NB4 (cell line): ENCODE measurements around the gene GAST.
A peak's percentile ranks its signal among the peaks of the same experiment; 100 is the strongest.

Source experiments
- DNase-seq: peaks from one replicate; pipeline ENCODE4 v3.0.0; 2010; ENCODE audit warnings: low read depth
- H3K4me3 ChIP-seq: one replicate; pipeline ENCODE4 v1.5.1; 2011; ENCODE audit warnings: mild to moderate bottlenecking, low read depth, low read length, moderate library complexity
- MAX ChIP-seq: IDR thresholded peaks from 2 replicates; pipeline ENCODE4 v1.6.1; 2011; ENCODE audit warnings: low read depth, low read length
- MYC ChIP-seq: IDR thresholded peaks from 2 replicates; pipeline ENCODE4 v1.6.1; 2011; ENCODE audit warnings: low read depth, low read length
- POLR2A ChIP-seq: IDR thresholded peaks from 2 replicates; pipeline ENCODE4 v1.6.1; 2011; ENCODE audit warnings: mild to moderate bottlenecking; ENCODE audit not compliant: insufficient read length; ENCODE audit errors: extremely low read depth
- TF ChIP-seq, protein P1 (sequence below): IDR thresholded peaks from one replicate; pipeline ENCODE4 v1.5.1; 2012; ENCODE audit warnings: low read depth, low read length

GAST gene

GRCh38 chr17:41737680-41738023 lies 25.5 kb downstream of the GAST start:
- TF ChIP-seq MYC (no peak), MAX (no peak), POLR2A (no peak)
- TF ChIP-seq, protein P1, sequence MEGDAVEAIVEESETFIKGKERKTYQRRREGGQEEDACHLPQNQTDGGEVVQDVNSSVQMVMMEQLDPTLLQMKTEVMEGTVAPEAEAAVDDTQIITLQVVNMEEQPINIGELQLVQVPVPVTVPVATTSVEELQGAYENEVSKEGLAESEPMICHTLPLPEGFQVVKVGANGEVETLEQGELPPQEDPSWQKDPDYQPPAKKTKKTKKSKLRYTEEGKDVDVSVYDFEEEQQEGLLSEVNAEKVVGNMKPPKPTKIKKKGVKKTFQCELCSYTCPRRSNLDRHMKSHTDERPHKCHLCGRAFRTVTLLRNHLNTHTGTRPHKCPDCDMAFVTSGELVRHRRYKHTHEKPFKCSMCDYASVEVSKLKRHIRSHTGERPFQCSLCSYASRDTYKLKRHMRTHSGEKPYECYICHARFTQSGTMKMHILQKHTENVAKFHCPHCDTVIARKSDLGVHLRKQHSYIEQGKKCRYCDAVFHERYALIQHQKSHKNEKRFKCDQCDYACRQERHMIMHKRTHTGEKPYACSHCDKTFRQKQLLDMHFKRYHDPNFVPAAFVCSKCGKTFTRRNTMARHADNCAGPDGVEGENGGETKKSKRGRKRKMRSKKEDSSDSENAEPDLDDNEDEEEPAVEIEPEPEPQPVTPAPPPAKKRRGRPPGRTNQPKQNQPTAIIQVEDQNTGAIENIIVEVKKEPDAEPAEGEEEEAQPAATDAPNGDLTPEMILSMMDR, result no peak
- H3K4me3 ChIP-seq, result no peak overlapping the region
- DNase-seq, result peak; percentile 49

DNA sequence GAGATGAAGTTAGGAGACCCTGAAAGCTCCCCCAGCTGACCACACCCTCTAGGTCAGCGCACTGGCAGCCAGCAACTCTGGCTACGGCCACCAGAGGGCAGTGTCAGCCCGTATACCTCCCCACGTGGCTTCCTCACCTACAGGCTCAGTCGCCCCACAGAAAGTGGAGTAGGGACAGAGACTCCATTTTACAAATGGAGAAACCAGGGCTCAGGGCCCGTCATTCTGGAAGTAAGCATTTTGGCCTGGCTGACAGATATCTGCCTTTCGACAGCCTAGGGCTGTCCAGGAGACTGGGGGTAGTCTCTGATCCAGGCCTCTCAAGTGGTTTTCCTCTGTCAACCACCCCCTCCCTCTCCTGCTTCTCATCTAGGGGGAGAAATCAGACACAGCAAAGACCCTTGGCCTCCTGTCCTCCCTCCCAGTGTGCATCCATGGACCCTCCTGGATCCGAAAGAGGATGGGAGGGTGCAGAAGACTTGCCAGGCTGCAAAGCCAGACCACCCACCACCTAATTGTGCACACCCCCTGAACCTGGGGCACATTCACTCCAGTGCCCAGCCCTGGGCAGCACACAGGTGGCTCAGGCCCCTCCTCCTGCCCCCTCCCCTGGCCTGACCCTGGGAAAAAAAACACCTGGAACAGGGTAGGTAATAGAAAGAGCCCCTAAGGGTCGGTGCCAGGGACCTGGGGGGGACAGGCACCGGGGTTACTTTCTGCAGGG lies 26.1 kb downstream of the GAST start:
- peak; percentile 85 for DNase-seq
- H3K4me3 ChIP-seq, result no peak overlapping the region
- peak; percentile 97 for TF ChIP-seq MAX
- peak; percentile 99 for TF ChIP-seq MYC
- TF ChIP-seq, protein P1, result peak; percentile 91
- no peak for TF ChIP-seq POLR2A

GRCh38 chr17:41738801-41739112 lies 26.6 kb downstream of the GAST start:
- no peak for DNase-seq
- no peak overlapping the region for H3K4me3 ChIP-seq
- TF ChIP-seq POLR2A (no peak), MAX (no peak)
- TF ChIP-seq, protein P1, result no peak

DNA sequence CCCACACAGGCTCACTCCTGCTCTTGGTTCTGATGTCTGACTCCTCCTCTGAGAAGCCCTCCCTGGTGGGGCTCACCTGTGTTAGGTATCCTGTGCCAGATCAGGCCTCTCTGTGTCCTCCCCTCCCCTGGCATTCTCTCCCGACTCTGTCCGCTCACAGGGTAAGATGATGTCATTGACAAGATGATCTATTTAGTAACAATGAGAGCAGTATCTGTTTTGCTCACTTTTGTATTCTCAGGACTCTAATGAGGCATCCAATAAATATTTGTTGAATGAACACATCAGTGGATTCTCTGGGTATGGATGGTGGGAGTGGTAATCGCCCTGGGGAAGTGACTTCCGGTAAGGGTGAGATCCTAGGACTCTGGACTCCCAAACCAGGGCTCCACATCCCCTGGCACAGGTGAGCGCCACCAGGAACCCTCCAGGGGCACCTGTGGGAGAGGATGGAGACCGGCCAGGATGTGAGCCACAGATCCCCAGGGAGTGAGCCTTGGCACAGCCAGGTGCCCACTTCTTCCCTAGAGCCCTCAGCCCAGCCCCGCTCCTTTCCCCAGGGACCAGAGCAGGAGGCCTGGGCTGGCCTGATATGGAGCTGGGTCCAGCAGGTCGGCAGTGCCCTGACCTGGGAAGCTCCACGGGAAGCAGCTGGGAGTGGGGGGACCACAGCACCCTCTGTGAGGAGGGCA lies 27.7 kb downstream of the GAST start:
- H3K4me3 ChIP-seq, result no peak overlapping the region
- no peak for DNase-seq
- TF ChIP-seq MYC (no peak), MAX (no peak), POLR2A (no peak)
- TF ChIP-seq, protein P1, result no peak

GRCh38 chr17:41740506-41740905 lies 28.4 kb downstream of the GAST start:
- no peak for DNase-seq
- TF ChIP-seq, protein P1, result no peak
- TF ChIP-seq MAX, result no peak
- no peak for TF ChIP-seq MYC
- TF ChIP-seq POLR2A, result no peak
- no peak overlapping the region for H3K4me3 ChIP-seq
